ENCODE measurements around the gene MAPK11. TPM values are rescaled to one million over a fixed set of nuclear protein-coding genes. Genes with fewer than 3 reads are reported as not detected.

MAPK11 gene
- total and polyA plus RNA-seq, 7 donors = 0.23 to 7.3 (median 2.9) TPM

- Histone ChIP-seq H3K4me1 (peaks cover 0 to 21% (median 14%) of the 10 kb centered on the region in 4 donors), H3K27me3 (no peaks in the 10 kb centered on the region), H3K4me3 (no peak overlapping the region), H3K27ac (no peak overlapping the region), H3K36me3 (peaks cover 58 to 85% (median 75%) of the 10 kb centered on the region in 4 donors), H3K9me3 (no peaks in the 10 kb centered on the region)
- intact Hi-C loops (cut with DNase I) = no loop called here
- TF ChIP-seq POLR2A (IDR thresholded peaks at IDR 0.05) = no peak
- TF ChIP-seq POLR2AphosphoS5 (IDR thresholded peaks at IDR 0.05) = no peak
- TF ChIP-seq CTCF (IDR thresholded peaks at IDR 0.05) = no peak
- no peak for TF ChIP-seq EP300 (IDR thresholded peaks at IDR 0.05)
- no peak for DNase-seq
- WGBS, 2 donors = 95 to 96% methylated on average over 21 of the region's 21 CpGs
These were observed 8.3 kb upstream of the MAPK11 start for GRCh38 chr22:50278461-50278860.

- 66 to 85% methylated on average over 25 of the region's 25 CpGs for WGBS, 2 donors
- Histone ChIP-seq H3K36me3 (peaks cover 51 to 78% (median 68%) of the 10 kb centered on the region in 4 donors), H3K4me1 (peaks cover 0 to 16% (median 13%) of the 10 kb centered on the region in 4 donors), H3K9me3 (no peaks in the 10 kb centered on the region), H3K4me3 (no peak overlapping the region), H3K27me3 (peaks cover 0 to 3% (median 0%) of the 10 kb centered on the region in 3 donors), H3K27ac (no peak overlapping the region)
- TF ChIP-seq POLR2A (IDR thresholded peaks at IDR 0.05) (no peak), EP300 (IDR thresholded peaks at IDR 0.05) (no peak), POLR2AphosphoS5 (IDR thresholded peaks at IDR 0.05) (no peak), CTCF (IDR thresholded peaks at IDR 0.05) (no peak)
- no peak for DNase-seq
- intact Hi-C loops (cut with DNase I) = no loop called here
These were observed 7.6 kb upstream of the MAPK11 start for GRCh38 chr22:50277761-50278160.

- DNase-seq = peak; percentile 87
- WGBS, 2 donors = 60 to 70% methylated on average over 25 of the region's 25 CpGs
- Histone ChIP-seq H3K27me3 (peaks cover 2 to 19% (median 15%) of the 10 kb centered on the region in 3 donors), H3K36me3 (peaks cover 37 to 62% (median 52%) of the 10 kb centered on the region in 4 donors), H3K9me3 (no peaks in the 10 kb centered on the region), H3K4me1 (peaks cover 0 to 19% (median 18%) of the 10 kb centered on the region in 4 donors), H3K27ac (peak overlapping the region; percentile 6 to 65 (median 60)), H3K4me3 (no peak overlapping the region)
- intact Hi-C loops (cut with DNase I) = no loop called here
- TF ChIP-seq CTCF (IDR thresholded peaks at IDR 0.05) (peak in 1 of 4 experiments; percentile 58), EP300 (IDR thresholded peaks at IDR 0.05) (no peak), POLR2A (IDR thresholded peaks at IDR 0.05) (no peak)
These were observed 6.0 kb upstream of the MAPK11 start for GRCh38 chr22:50276143-50276542.

GRCh38 chr22:50275181-50276055 is 5.2 kb upstream of the MAPK11 start:
- Histone ChIP-seq H3K4me3 (no peak overlapping the region), H3K27me3 (peaks cover 4 to 26% (median 18%) of the 10 kb centered on the region in 3 donors), H3K9me3 (no peaks in the 10 kb centered on the region), H3K27ac (peak overlapping the region; percentile 6 to 65 (median 56)), H3K4me1 (peaks cover 0 to 26% (median 25%) of the 10 kb centered on the region in 4 donors), H3K36me3 (peaks cover 30 to 55% (median 45%) of the 10 kb centered on the region in 4 donors)
- TF ChIP-seq POLR2A (IDR thresholded peaks at IDR 0.05) = no peak
- no peak for TF ChIP-seq CTCF (IDR thresholded peaks at IDR 0.05)
- TF ChIP-seq POLR2AphosphoS5 (IDR thresholded peaks at IDR 0.05) = no peak
- no peak for TF ChIP-seq EP300 (IDR thresholded peaks at IDR 0.05)
- intact Hi-C loops (cut with DNase I) = loop anchor here (1.0 to 2.0 kb wide), 2 partner anchors 51 to 67 kb away; partner anchors contain the start of gene PPP6R2
- DNase-seq = no peak
- WGBS, 2 donors = 90 to 93% methylated on average over 43 of the region's 43 CpGs

All from sigmoid colon (tissue), 7 donors.